Upper lobe of left lung (tissue), 6 donors: ENCODE data around the gene CDHR2. TPM values are rescaled to one million over a fixed set of nuclear protein-coding genes. Genes with fewer than 3 reads are reported as not detected.
A peak's percentile ranks its signal among the peaks of the same experiment; 100 is the strongest.

Experiments used
- ATAC-seq, 2 donors: fragments of 200-7000 bp; cut with Tn5 transposase; one replicate each; pipeline ENCODE4 v1.9.1; 2022; ENCODE audit warnings: mild to moderate bottlenecking in 2 of 2, moderate library complexity in 2 of 2; ENCODE audit not compliant: low FRiP score in 2 of 2
- DNase-seq, 2 donors: peaks; one replicate each; pipeline ENCODE4 v3.0.0-alpha.2; 2019 to 2020
- H3K27ac ChIP-seq, 4 donors: fragments of 200-600 bp; sonication (generic); one replicate each; pipeline ENCODE4 v1.5.1; 2016 to 2019
- H3K27me3 ChIP-seq, 4 donors: fragments of 200-600 bp; sonication (generic); one replicate each; pipeline ENCODE4 v1.5.1; 2017 to 2019
- H3K36me3 ChIP-seq, 4 donors: fragments of 200-600 bp; sonication (generic); one replicate each; pipeline ENCODE4 v1.5.1; 2016 to 2019
- H3K4me1 ChIP-seq, 4 donors: fragments of 200-600 bp; sonication (generic); one replicate each; pipeline ENCODE4 v1.5.1; 2018 to 2019
- H3K4me3 ChIP-seq, 4 donors: fragments of 200-600 bp; sonication (generic); one replicate each; pipeline ENCODE4 v1.5.1; 2017 to 2019; ENCODE audit warnings: mild to moderate bottlenecking in 2 of 4, moderate library complexity in 1 of 4
- H3K9me3 ChIP-seq, 4 donors: fragments of 200-600 bp; sonication (generic); one replicate each; pipeline ENCODE4 v1.5.1; 2018 to 2019
- CTCF ChIP-seq, 6 experiments: fragments of 450-650 bp in 4 of 6; fragments of 200-600 bp in 2 of 6; sonication (generic) in 2 of 6; IDR thresholded peaks; one replicate each; pipeline ENCODE4 v1.5.1; 2016 to 2019; ENCODE audit warnings: antibody characterized with exemption in 6 of 6
- EP300 ChIP-seq, 4 donors: sonication (generic); formaldehyde crosslinking; IDR thresholded peaks; one replicate each; pipeline ENCODE4 v1.5.1; 2017; ENCODE audit warnings: antibody characterized with exemption in 4 of 4, control low read depth in 2 of 4
- POLR2A ChIP-seq, 4 donors: fragments of 450-650 bp; IDR thresholded peaks; one replicate each; pipeline ENCODE4 v1.5.1; 2016 to 2017; ENCODE audit warnings: antibody characterized with exemption in 4 of 4, mild to moderate bottlenecking in 2 of 4
- POLR2AphosphoS5 ChIP-seq, 2 donors: sonication (generic); formaldehyde crosslinking; IDR thresholded peaks; one replicate each; pipeline ENCODE4 v1.5.1; 2017; ENCODE audit warnings: antibody characterized with exemption in 2 of 2
- WGBS, 2 donors: methylation state at CpG; one replicate each; pipeline ENCODE4 v1.1.5; 2017 to 2018; 5-methylcytosine and 5-hydroxymethylcytosine counted together
- total RNA-seq, 6 donors: library from RNA; depleted of rRNA in 4 of 6; stranded (reverse); fragments of >200 nt in 4 of 6; gene quantifications; one replicate each; pipeline versions ENCODE4 v1.1.0 to v1.2.1, GENCODE V29; 2016 to 2021
- donor health status: DM: no; HTN: no; CAD: no; lungs with moderate emphysema.
- donor health status: DM: no; HTN: yes; CAD: no; lungs with severe emphysema.

The CDHR2 gene
- total RNA-seq, 6 donors from 2014 or later = 0.30 to 0.34 TPM; not detected in 4

- Histone ChIP-seq H3K4me3 (no peak overlapping the region), H3K9me3 (no peaks in the 10 kb centered on the region), H3K27ac (no peak overlapping the region), H3K27me3 (peaks cover 0 to 5% (median 0%) of the 10 kb centered on the region in 4 donors), H3K4me1 (peaks cover 4 to 13% (median 9%) of the 10 kb centered on the region in 4 donors), H3K36me3 (no peaks in the 10 kb centered on the region)
- ATAC-seq = no peak
- DNase-seq = no peak
- TF ChIP-seq EP300 (IDR thresholded peaks at IDR 0.05) (no peak), POLR2A (IDR thresholded peaks at IDR 0.05) (no peak), CTCF (IDR thresholded peaks at IDR 0.05) (no peak), POLR2AphosphoS5 (IDR thresholded peaks at IDR 0.05) (no peak)
- 93 to 97% methylated on average over 7 to 12 of the region's 12 CpGs for WGBS, 2 donors
Measured at GRCh38 chr5:176593273-176593869, 44.2 kb downstream of the CDHR2 start.

GRCh38 chr5:176594554-176594953, 45.4 kb downstream of the CDHR2 start:
- WGBS, 2 donors = 81 to 88% methylated on average over 5 to 8 of the region's 8 CpGs
- H3K36me3 ChIP-seq = no peaks in the 10 kb centered on the region
- peaks cover 0 to 5% (median 0%) of the 10 kb centered on the region in 4 donors for H3K27me3 ChIP-seq
- H3K9me3 ChIP-seq = no peaks in the 10 kb centered on the region
- H3K4me3 ChIP-seq = no peak overlapping the region
- H3K27ac ChIP-seq = no peak overlapping the region
- ATAC-seq (no peak), DNase-seq (no peak)
- H3K4me1 ChIP-seq = peaks cover 4 to 13% (median 9%) of the 10 kb centered on the region in 4 donors
- TF ChIP-seq CTCF (IDR thresholded peaks at IDR 0.05) (no peak), POLR2A (IDR thresholded peaks at IDR 0.05) (no peak), POLR2AphosphoS5 (IDR thresholded peaks at IDR 0.05) (no peak), EP300 (IDR thresholded peaks at IDR 0.05) (no peak)

- no peak overlapping the region for H3K4me3 ChIP-seq
- no peaks in the 10 kb centered on the region for H3K36me3 ChIP-seq
- TF ChIP-seq CTCF (IDR thresholded peaks at IDR 0.05) = no peak
- no peak for TF ChIP-seq POLR2AphosphoS5 (IDR thresholded peaks at IDR 0.05)
- TF ChIP-seq POLR2A (IDR thresholded peaks at IDR 0.05) = no peak
- no peak for TF ChIP-seq EP300 (IDR thresholded peaks at IDR 0.05)
- H3K4me1 ChIP-seq = peaks cover 4 to 13% (median 9%) of the 10 kb centered on the region in 4 donors
- ATAC-seq = no peak
- no peak for DNase-seq
- H3K27me3 ChIP-seq = peaks cover 0 to 5% (median 0%) of the 10 kb centered on the region in 4 donors
- H3K27ac ChIP-seq = no peak overlapping the region
- H3K9me3 ChIP-seq = no peaks in the 10 kb centered on the region
- 86 to 91% methylated on average over 11 of the region's 11 CpGs for WGBS, 2 donors
Measured at GRCh38 chr5:176595386-176595943, 46.3 kb downstream of the CDHR2 start.

GRCh38 chr5:176596069-176596644, 47.0 kb downstream of the CDHR2 start:
- no peak overlapping the region for H3K27ac ChIP-seq
- H3K4me1 ChIP-seq = peaks cover 4 to 13% (median 9%) of the 10 kb centered on the region in 4 donors
- H3K27me3 ChIP-seq = peaks cover 0 to 5% (median 0%) of the 10 kb centered on the region in 4 donors
- DNase-seq (no peak), ATAC-seq (no peak)
- no peaks in the 10 kb centered on the region for H3K36me3 ChIP-seq
- H3K4me3 ChIP-seq = peak overlapping the region in 2 of 4 donors; percentile 41 to 43
- WGBS, 2 donors = 79 to 81% methylated on average over 19 to 23 of the region's 23 CpGs
- TF ChIP-seq EP300 (IDR thresholded peaks at IDR 0.05) (no peak), POLR2A (IDR thresholded peaks at IDR 0.05) (no peak)
- H3K9me3 ChIP-seq = no peaks in the 10 kb centered on the region

- Histone ChIP-seq H3K36me3 (no peaks in the 10 kb centered on the region), H3K4me1 (peaks cover 4 to 13% (median 9%) of the 10 kb centered on the region in 4 donors), H3K4me3 (peak overlapping the region in 3 of 4 donors; percentile 34 to 43 (median 41)), H3K9me3 (no peaks in the 10 kb centered on the region), H3K27ac (no peak overlapping the region), H3K27me3 (peaks cover 0 to 5% (median 0%) of the 10 kb centered on the region in 4 donors)
- TF ChIP-seq EP300 (IDR thresholded peaks at IDR 0.05) = no peak
- TF ChIP-seq POLR2AphosphoS5 (IDR thresholded peaks at IDR 0.05) = no peak
- peak in 4 of 6 experiments; percentile 17 to 51 (median 44) for TF ChIP-seq CTCF (IDR thresholded peaks at IDR 0.05)
- WGBS, 2 donors = 12 to 31% methylated on average over 2 to 8 of the region's 98 CpGs
- peak in 1 of 2 donors; percentile 68 for ATAC-seq
- DNase-seq = peak; percentile 25 to 90
Measured at GRCh38 chr5:176596689-176597416, 47.7 kb downstream of the CDHR2 start.
